ENCODE measurements around the gene ID2.

The ID2 gene

DNA sequence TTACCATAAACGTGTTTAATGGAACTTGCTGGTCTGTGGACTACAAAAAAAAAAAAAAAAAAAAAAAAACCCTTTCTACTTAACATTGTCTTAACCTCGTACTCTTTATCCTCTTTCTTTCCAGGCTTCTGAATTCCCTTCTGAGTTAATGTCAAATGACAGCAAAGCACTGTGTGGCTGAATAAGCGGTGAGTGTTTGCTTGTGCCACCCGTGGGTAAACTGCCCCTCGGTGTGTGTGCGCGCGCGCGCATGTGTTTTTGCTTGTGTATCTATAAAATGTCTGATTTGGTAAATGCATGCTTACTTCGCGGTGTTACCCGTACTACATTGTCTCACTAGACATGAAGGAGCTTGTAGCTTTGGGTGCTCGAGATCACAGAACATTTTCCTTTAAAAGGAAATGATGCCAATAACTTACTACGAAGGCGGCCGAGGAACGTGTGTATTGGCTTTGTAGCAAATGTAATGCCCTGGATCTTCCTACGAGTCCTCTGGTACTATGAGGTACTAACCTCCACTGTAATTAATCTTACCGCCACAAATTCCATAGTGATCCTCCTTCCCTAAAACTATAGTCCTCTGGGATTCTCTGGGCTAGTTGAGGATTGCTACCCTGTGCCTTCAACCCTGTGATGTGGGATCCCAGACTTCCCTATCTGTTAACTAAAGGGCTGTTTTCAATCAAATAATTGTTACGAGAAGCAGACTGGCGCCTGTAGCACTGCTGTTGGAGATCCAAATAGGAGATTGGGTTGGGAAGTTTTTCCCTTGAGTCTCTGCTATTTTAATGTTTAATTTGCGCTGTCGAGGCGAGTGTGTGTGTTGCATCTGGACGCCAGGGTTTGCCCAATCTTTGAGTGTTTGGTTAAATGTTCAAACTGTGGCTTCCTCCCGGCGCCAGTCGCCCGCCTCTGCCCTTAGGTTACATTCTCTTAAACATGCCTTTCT lies 1.1 kb downstream of the ID2 start (continued):
- TF ChIP-seq, protein P1, sequence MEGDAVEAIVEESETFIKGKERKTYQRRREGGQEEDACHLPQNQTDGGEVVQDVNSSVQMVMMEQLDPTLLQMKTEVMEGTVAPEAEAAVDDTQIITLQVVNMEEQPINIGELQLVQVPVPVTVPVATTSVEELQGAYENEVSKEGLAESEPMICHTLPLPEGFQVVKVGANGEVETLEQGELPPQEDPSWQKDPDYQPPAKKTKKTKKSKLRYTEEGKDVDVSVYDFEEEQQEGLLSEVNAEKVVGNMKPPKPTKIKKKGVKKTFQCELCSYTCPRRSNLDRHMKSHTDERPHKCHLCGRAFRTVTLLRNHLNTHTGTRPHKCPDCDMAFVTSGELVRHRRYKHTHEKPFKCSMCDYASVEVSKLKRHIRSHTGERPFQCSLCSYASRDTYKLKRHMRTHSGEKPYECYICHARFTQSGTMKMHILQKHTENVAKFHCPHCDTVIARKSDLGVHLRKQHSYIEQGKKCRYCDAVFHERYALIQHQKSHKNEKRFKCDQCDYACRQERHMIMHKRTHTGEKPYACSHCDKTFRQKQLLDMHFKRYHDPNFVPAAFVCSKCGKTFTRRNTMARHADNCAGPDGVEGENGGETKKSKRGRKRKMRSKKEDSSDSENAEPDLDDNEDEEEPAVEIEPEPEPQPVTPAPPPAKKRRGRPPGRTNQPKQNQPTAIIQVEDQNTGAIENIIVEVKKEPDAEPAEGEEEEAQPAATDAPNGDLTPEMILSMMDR (tag by site-specific recombination; IDR thresholded peaks at IDR 0.05), result no peak
- TF ChIP-seq SP7 (tag by site-specific recombination; IDR thresholded peaks at IDR 0.05), result 0 out of 2 replicates have a peak, but pooled peaks have one; percentile 11
- TF ChIP-seq GLIS1 (tag by site-specific recombination; IDR thresholded peaks at IDR 0.05), result 0 out of 2 replicates have a peak, but pooled peaks have one; percentile 21
- TF ChIP-seq ZNF626 (tag by site-specific recombination; IDR thresholded peaks at IDR 0.05), result no peak
- TF ChIP-seq ZNF600 (tag by site-specific recombination; IDR thresholded peaks at IDR 0.05), result peak; percentile 66; the same call in 1 of the 2 replicates
- no peak for TF ChIP-seq TCF7L2 (IDR thresholded peaks at IDR 0.05; ENCODE audit: borderline replicate concordance, low read depth, low read length)

DNA sequence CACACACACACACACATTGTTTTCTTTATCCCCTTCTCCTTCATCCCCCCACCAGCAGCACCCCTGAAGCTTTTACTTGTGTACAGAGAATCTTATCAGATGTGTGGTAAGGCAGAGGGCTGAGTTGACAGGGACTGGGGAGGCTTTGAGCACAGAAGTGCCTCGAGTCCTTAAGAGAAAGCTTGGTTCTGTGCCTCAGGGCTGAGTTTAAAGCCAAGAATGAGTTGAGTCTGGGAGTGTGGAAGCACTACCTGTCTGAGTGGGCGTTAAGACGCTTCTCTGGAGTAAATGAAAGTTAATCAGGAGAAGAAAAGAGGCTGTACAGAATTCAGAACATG lies 2.7 kb downstream of the ID2 start:
- Histone ChIP-seq H3K4me1 (ENCODE audit: control insufficient read depth, insufficient read depth, low read length) (peaks cover 6% of the 10 kb centered on the region), H3K36me3 (ENCODE audit: control insufficient read depth in 2 of 2, insufficient read depth in 1 of 2, low read length in 2 of 2) (peaks cover 0 to 18% of the 10 kb centered on the region in 2 experiments; a peak in 1 of 3 replicates), H3K9me3 (ENCODE audit: control insufficient read depth, insufficient read depth, low read depth, low read length) (no peaks in the 10 kb centered on the region), H3K27ac (ENCODE audit: extremely low read depth, low read depth, low read length) (peak overlapping the region; percentile 89), H3K4me3 (ENCODE audit: low read depth, low read length) (peak overlapping the region; percentile 93)
- POLR2A ChIA-PET, result interaction anchor here (0.6 to 0.7 kb wide), 7 partner anchors 9 to 1786 kb away, joined by 3 to 4 read pairs (median 3); no protein-coding TSS in a partner anchor
- TF ChIP-seq ZBTB21 (tag by site-specific recombination; IDR thresholded peaks at IDR 0.05), result no peak
- no peak for TF ChIP-seq ZNF621 (tag by site-specific recombination; IDR thresholded peaks at IDR 0.05)
- TF ChIP-seq ZNF670 (tag by site-specific recombination; IDR thresholded peaks at IDR 0.05; ENCODE audit: low read depth), result no peak
- no peak for TF ChIP-seq HOXA7 (CRISPR knock-in tag; IDR thresholded peaks at IDR 0.05; ENCODE audit: borderline replicate concordance)
- no peak for TF ChIP-seq ZNF362 (tag by site-specific recombination; IDR thresholded peaks at IDR 0.05)
- no peak for TF ChIP-seq ZBTB48 (tag by site-specific recombination; IDR thresholded peaks at IDR 0.05)
- TF ChIP-seq PRDM6 (tag by site-specific recombination; IDR thresholded peaks at IDR 0.05), result no peak
- no peak for TF ChIP-seq ZNF211 (tag by site-specific recombination; IDR thresholded peaks at IDR 0.05; ENCODE audit: low read depth)
- TF ChIP-seq SP2 (tag by site-specific recombination; IDR thresholded peaks at IDR 0.05), result no peak
- TF ChIP-seq SP3 (tag by site-specific recombination; IDR thresholded peaks at IDR 0.05), result no peak
- no peak for TF ChIP-seq ZFHX2 (tag by site-specific recombination; conservative IDR thresholded peaks at IDR 0.05)
- TF ChIP-seq KLF17 (tag by site-specific recombination; IDR thresholded peaks at IDR 0.05), result no peak
- no peak for TF ChIP-seq ZNF302 (tag by site-specific recombination; IDR thresholded peaks at IDR 0.05; ENCODE audit: low read depth)
- TF ChIP-seq ZNF510 (tag by site-specific recombination; IDR thresholded peaks at IDR 0.05; ENCODE audit: insufficient replicate concordance), result no peak
- no peak for TF ChIP-seq ZNF280D (tag by site-specific recombination; IDR thresholded peaks at IDR 0.05)
- TF ChIP-seq, protein P2, sequence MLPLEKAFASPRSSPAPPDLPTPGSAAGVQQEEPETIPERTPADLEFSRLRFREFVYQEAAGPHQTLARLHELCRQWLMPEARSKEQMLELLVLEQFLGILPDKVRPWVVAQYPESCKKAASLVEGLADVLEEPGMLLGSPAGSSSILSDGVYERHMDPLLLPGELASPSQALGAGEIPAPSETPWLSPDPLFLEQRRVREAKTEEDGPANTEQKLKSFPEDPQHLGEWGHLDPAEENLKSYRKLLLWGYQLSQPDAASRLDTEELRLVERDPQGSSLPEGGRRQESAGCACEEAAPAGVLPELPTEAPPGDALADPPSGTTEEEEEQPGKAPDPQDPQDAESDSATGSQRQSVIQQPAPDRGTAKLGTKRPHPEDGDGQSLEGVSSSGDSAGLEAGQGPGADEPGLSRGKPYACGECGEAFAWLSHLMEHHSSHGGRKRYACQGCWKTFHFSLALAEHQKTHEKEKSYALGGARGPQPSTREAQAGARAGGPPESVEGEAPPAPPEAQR (tag by site-specific recombination; IDR thresholded peaks at IDR 0.05), result no peak
- TF ChIP-seq ZNF580 (tag by site-specific recombination; IDR thresholded peaks at IDR 0.05), result no peak
- CTCF ChIA-PET, result interaction anchor here (0.6 to 1.2 kb wide), 2 partner anchors 159 to 504 kb away, joined by 3 to 4 read pairs; no protein-coding TSS in a partner anchor
